ENCODE results near the gene KAT2B. TPM values are rescaled to one million over a fixed set of nuclear protein-coding genes. Genes with fewer than 3 reads are reported as not detected.
A peak's percentile ranks its signal among the peaks of the same experiment; 100 is the strongest.

KAT2B gene
- 100 to 1,000 TPM in 1 of 4 donors, 10 to 100 TPM in 3; 57.2 to 122 (median 74.9) TPM for total RNA-seq

DNA sequence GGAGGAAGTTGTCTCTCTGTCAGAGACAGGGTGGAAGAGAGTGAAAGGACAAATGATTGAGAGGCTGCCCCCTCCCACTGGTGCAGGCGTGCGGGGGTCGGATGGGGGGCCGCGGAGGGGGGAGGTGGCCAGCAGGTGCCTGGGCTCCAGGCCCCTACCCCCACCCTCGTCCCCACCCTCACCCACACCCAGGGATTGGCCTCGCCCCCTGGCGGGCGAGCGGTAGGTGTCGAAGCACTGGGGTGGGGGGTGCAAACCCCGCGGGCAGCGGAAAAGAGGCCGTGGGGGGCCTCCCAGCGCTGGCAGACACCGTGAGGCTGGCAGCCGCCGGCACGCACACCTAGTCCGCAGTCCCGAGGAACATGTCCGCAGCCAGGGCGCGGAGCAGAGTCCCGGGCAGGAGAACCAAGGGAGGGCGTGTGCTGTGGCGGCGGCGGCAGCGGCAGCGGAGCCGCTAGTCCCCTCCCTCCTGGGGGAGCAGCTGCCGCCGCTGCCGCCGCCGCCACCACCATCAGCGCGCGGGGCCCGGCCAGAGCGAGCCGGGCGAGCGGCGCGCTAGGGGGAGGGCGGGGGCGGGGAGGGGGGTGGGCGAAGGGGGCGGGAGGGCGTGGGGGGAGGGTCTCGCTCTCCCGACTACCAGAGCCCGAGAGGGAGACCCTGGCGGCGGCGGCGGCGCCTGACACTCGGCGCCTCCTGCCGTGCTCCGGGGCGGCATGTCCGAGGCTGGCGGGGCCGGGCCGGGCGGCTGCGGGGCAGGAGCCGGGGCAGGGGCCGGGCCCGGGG lies at the start of gene KAT2B:
Gene KAT2B (plus strand): TSS at position 682 of the 783 bp plus-strand sequence. CDS start 32 bp downstream, at position 714.
- Histone ChIP-seq H3K4me1 (peaks cover 28 to 30% of the 10 kb centered on the region in 2 donors), H3K4me3 (replicated peaks in 1 of 3) (peak within 1 kb of the TSS; percentile 35 to 73 (median 60)), H3K27me3 (no peaks in the 10 kb centered on the region), H3K27ac (peak within 1 kb of the TSS; percentile 95 to 99 (median 96)), H3K36me3 (no peaks in the 10 kb centered on the region), H3K9me3 (no peaks in the 10 kb centered on the region)
- peak; percentile 86 to 87 for DNase-seq
- TF ChIP-seq CTCF (IDR thresholded peaks at IDR 0.05) (peak; percentile 51 to 87 (median 61)), POLR2A (IDR thresholded peaks at IDR 0.05) (peak in 1 of 2 donors; percentile 78)
- intact Hi-C loops (cut with DNase I), result loop anchor here (5.0 kb wide), 1 partner anchor 93 kb away; the partner anchor contains the start of gene RAB5A
- 0% methylated on average over 5 to 6 of the region's 75 CpGs for WGBS, 2 donors

DNA sequence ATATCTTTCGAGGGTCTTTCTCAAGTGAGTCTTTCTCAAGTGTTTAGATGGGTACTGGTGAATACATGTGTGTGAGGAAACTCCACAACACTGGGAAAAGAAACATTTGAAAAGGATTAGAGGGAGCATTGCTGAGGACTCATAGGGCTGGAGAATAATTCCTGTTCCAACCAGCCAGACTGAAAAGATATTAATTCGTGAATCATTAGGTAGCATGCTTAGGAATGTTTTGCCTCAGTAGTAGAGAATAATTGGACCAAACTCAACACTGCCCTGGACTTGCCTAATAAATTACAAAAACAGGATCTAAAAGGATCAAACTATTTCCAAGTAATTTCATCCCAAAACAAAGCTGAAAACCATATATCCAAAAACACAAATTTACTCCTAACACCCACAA lies 45.5 kb upstream of the KAT2B start:
- Histone ChIP-seq H3K27ac (no peak overlapping the region), H3K36me3 (no peaks in the 10 kb centered on the region), H3K4me3 (replicated peaks in 1 of 3) (no peak overlapping the region), H3K27me3 (no peaks in the 10 kb centered on the region), H3K4me1 (no peaks in the 10 kb centered on the region), H3K9me3 (no peaks in the 10 kb centered on the region)
- intact Hi-C loops (cut with DNase I), result no loop called here
- no peak for TF ChIP-seq POLR2A (IDR thresholded peaks at IDR 0.05)
- TF ChIP-seq CTCF (IDR thresholded peaks at IDR 0.05), result no peak
- no peak for DNase-seq
- 78 to 82% methylated on average over 2 of the region's 2 CpGs for WGBS, 2 donors

DNA sequence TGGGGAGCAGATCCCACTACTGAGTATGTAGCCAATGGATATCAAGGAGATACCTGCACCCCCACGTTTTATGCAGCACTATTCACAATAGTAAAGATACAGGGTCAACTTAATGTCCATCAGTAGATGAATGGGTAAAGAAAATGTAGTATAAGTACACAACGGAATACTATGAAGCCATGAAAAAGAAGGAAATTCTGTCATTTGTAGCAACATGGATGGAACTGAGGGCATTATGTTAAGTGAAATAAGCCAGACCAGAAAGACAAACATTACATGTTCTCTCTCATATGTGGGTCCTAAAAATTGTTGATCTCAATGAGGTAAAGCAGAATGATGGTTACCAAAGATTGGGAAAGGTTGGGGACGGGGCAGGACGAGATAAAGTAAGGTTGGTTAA lies 42.7 kb upstream of the KAT2B start:
- intact Hi-C loops (cut with DNase I), result no loop called here
- H3K27ac ChIP-seq, result no peak overlapping the region
- no peaks in the 10 kb centered on the region for H3K36me3 ChIP-seq
- H3K4me3 ChIP-seq (replicated peaks in 1 of 3), result no peak overlapping the region
- WGBS, 2 donors, result 92 to 94% methylated on average over 4 of the region's 4 CpGs
- no peak for DNase-seq
- TF ChIP-seq POLR2A (IDR thresholded peaks at IDR 0.05) (no peak), CTCF (IDR thresholded peaks at IDR 0.05) (no peak)
- no peaks in the 10 kb centered on the region for H3K4me1 ChIP-seq
- H3K27me3 ChIP-seq, result no peaks in the 10 kb centered on the region
- H3K9me3 ChIP-seq, result no peaks in the 10 kb centered on the region

DNA sequence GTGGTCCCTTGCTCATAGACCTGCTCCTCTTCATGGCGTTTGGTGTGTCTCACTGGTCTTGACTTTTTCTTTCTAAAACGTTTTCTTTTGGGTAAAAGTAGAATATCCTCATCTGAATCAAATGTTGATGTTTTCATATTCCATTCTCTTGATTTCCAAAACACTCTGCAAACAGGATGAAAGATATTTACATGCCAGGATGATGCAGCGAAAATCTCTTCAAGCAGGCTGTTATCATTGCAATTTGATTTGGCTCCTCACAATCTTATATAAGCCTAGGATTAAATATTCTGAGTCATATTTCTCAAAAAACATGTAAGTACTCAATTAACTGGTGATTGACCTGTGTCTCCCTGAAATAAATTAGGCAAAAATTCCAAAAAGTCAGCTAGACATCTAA lies 38.3 kb upstream of the KAT2B start:
- Histone ChIP-seq H3K4me3 (replicated peaks in 1 of 3) (no peak overlapping the region), H3K36me3 (no peaks in the 10 kb centered on the region), H3K4me1 (no peaks in the 10 kb centered on the region), H3K27me3 (no peaks in the 10 kb centered on the region), H3K9me3 (no peaks in the 10 kb centered on the region), H3K27ac (no peak overlapping the region)
- intact Hi-C loops (cut with DNase I), result no loop called here
- 68 to 75% methylated on average over 3 of the region's 3 CpGs for WGBS, 2 donors
- DNase-seq, result no peak
- TF ChIP-seq POLR2A (IDR thresholded peaks at IDR 0.05) (no peak), CTCF (IDR thresholded peaks at IDR 0.05) (no peak)

DNA sequence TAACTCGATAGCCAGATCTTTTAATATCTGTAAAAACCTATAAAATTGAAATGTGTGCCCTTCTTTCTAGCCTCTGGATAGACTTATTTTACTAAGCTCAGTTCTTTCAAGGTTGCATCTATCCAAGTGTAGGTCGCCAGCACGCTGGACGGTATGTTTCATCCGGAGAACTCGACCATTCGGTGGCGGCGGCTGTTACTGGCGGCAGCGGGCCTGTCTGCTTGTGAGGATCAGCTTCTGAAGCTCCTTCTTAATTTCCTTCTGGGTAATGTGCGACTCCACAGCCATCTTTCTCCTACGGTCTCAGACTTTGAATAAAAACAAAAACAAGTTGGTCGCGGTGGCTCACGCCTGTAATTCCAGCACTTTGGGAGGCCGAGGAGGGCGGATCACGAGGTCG lies 32.3 kb upstream of the KAT2B start:
- Histone ChIP-seq H3K27ac (no peak overlapping the region), H3K4me3 (replicated peaks in 1 of 3) (no peak overlapping the region), H3K9me3 (no peaks in the 10 kb centered on the region), H3K36me3 (no peaks in the 10 kb centered on the region), H3K4me1 (no peaks in the 10 kb centered on the region), H3K27me3 (no peaks in the 10 kb centered on the region)
- 97% methylated on average over 20 of the region's 20 CpGs for WGBS, 2 donors
- TF ChIP-seq POLR2A (IDR thresholded peaks at IDR 0.05) (no peak), CTCF (IDR thresholded peaks at IDR 0.05) (no peak)
- intact Hi-C loops (cut with DNase I), result no loop called here
- no peak for DNase-seq

Measured in thyroid gland (tissue), 4 donors.